NCI-H510A treated with DMSO at 0.1 percent for 48 hours (cell line): ENCODE measurements around the gene ARHGEF18.
"Not testable (repeated sequence)": the region's sequence is repeated elsewhere in the genome, so short reads cannot be mapped to it uniquely, and the experiment has no call there.

ENCODE experiments used
- DNase-seq: peaks from one replicate; lab custom pipeline; 2025; lab: John Stamatoyannopoulos, UW

ARHGEF18 gene

DNA sequence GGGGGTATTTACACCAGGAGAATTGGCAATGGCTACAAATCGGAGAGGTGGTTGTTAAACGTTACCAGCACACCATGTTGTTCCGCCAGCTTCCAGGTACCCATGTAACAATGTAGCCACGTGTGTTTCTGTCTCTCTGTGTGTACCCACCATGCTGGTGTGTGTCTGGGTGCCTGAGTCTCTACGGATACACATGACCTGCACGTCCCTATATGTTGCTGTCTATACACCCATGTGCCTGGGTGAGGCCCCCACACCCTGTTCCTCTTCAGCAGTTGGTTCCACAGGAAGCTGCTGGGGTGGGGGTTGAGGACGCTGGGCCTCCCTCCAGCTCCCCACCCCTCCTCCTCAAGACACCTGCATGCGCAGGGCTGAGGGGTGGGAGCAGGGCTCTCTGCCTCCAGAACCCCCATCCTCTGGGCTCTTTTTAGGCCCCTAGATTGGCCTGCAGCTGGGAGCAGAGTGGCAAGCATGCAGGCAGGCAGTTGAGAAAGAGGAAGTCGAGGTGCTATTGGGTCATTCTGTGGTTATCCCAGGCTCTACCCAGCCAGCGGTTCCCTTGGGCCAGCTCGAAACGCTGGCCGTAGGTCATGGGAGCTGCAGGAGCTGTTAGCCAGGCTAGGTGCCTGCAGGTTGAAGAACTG is at the start of gene ARHGEF18:
ARHGEF18 (plus strand) TSS at position 351 of the 644 bp plus-strand sequence. CDS start 13,954 bp downstream, outside the sequence.
- no peak for DNase-seq

- no peak for DNase-seq
Observed at GRCh38 chr19:7301525-7301924, 47.2 kb upstream of the ARHGEF18 start.

- no peak for DNase-seq
Observed at GRCh38 chr19:7303470-7303869, 45.3 kb upstream of the ARHGEF18 start.

GRCh38 chr19:7304200-7304599 is 44.5 kb upstream of the ARHGEF18 start:
- DNase-seq = no peak

GRCh38 chr19:7307590-7308218 is 41.0 kb upstream of the ARHGEF18 start:
- DNase-seq = no peak

DNA sequence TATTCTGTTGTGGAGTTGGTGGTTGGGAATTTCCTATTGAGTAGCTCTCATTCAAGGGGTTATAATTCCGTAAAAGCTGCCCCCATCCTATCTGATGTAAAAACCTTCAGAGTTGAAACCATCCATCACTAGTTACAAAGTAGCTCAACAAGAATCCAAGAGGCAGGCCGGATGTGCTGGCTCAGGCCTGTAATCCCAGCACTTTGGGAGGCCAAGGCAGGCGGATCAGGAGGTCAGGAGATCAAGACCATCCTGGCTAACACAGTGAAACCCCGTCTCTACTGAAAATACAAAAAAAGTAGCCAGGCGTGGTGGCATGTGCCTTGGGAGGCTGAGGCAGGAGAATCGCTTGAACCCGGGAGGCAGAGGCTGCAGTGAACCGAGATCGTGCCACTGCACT is 40.4 kb upstream of the ARHGEF18 start:
- DNase-seq = not testable (repeated sequence)

DNA sequence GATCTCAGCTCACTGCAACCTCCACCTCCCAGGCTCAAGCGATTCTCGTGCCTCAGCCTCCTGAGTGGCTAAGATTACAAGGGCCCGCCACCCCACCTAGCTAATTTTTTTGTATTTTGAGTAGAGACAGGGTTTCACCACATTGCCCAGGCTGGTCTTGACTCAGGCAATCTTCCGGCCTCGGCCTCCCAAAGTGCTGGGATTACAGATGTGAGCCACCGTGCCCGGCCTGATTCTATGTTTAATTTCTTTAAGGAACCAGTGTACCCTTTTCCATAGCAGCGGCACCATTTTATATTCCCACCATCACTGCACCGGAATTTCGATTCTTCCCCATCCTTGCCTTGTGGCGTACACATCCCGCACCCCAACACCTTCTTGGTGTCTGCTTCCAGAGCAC is 36.8 kb upstream of the ARHGEF18 start:
- DNase-seq = no peak

GRCh38 chr19:7312816-7313215 is 35.9 kb upstream of the ARHGEF18 start:
- DNase-seq = no peak

DNA sequence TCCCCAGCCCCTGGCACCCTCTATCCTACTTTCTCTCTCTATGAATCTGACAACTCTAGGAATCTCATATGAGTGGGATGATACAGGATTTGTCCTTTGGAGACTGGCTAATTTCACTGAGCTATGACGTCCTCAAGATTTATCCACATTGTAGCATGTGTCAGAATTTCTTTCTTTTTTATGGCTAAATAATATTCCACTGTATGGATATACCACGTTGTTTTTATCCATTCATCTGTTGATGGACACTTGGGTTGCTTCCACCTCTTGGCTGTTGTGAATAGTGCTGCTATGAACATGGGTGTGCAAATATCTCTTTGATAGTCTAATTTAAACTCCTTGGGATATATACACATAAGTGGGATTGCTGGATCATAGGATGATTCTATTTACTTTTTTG is 30.6 kb upstream of the ARHGEF18 start:
- DNase-seq = no peak

GRCh38 chr19:7326105-7326877 is 22.4 kb upstream of the ARHGEF18 start:
- DNase-seq = no peak

GRCh38 chr19:7327802-7328201 is 20.9 kb upstream of the ARHGEF18 start:
- no peak for DNase-seq

- no peak for DNase-seq
Observed at GRCh38 chr19:7328647-7329046, 20.1 kb upstream of the ARHGEF18 start.

DNA sequence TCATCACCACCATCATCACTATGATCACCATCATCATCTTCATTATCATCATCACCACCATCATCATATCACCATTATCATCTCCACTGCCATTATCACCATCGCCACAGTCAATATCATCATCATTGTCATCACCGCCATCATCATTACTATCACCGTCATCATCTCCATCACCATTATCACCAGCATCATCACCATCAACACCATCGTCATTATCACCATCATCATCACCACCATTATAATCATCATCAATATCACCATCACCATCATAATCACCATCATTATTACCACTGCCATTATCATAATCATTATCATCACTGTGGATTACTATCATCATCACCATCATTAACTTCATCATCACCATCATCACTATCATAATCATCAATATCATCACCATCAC is 17.3 kb upstream of the ARHGEF18 start:
- no peak for DNase-seq

- DNase-seq = no peak
Observed at GRCh38 chr19:7333198-7334118, 15.3 kb upstream of the ARHGEF18 start.

DNA sequence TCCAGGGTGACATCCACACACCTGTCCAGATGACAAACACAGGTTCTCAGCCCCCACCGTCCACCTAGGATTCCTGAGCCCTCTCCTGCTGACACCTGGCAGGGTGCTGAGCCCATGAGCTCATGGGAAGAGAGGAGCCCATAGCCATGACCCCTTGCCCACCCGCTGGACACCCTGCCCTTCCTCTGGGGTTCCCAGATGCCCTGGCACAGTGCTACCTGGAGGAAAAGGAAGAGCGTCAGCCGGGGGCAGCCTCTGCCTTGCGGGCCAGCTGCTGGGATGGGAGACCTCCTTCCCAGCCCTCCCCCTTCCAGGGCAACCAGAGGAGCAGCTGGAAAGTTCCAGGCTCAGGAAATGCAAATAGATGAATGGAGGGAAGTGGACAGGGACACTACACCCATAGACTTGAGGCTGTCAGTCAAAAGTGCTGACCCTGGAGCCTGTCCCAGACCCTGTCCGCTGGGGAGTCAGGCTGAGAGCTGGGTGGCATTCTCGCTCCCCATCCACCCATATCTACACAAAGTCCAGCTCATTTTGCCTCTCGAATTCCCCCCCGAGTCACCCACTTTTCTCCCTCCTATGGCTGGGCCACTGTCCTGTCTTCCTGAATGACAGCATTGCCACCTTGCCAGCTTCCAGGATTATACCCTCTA is 12.3 kb upstream of the ARHGEF18 start:
- no peak for DNase-seq

- DNase-seq = no peak
Observed at GRCh38 chr19:7337380-7338194, 11.2 kb upstream of the ARHGEF18 start.

GRCh38 chr19:7340959-7341837 is 7.5 kb upstream of the ARHGEF18 start:
- DNase-seq = peak; percentile 74

DNA sequence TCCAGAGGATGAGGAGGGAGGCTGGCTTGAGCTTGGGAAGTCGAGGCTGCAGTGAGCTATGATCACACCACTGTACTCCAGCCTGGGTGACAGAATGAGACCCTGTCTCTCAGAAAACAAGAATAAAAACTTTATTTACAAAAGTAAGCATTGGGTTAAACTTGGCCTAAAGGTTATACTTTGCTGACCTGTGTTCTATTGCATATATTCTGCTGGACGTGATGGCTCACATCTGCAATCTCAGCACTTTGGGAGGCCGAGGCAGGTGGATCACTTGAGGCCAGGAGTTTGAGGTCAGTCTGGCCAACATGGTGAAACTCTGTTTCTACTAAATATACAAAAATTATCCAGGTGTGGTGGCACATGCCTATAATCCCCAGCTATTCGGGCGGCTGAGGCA is 6.6 kb upstream of the ARHGEF18 start:
- DNase-seq = no peak

DNA sequence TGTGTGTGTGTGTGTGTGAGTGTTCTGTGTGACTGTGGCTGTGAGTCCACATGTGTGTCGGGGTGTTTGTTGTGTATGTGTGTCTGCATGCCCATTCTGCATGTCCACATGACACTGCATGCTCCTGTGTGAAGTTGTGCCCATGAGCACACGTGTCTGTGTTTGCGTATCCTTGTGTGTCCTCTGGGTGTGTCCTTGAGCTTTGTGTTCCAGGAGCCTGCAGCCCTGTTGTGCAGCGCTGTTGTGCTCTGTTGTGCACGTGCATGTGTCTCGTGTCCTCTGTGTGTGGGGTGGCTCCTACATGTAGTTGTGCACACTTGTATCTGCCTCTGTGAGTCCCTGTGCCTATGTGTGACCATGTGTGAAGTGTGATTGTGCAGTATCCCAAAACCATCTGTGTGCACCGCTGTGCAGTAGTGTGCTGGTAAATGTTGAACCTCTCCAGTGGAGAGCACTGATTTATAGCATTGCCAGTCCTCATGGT is 2.2 kb upstream of the ARHGEF18 start:
- no peak for DNase-seq
